ENCODE results near the gene SLC25A19.

DNA sequence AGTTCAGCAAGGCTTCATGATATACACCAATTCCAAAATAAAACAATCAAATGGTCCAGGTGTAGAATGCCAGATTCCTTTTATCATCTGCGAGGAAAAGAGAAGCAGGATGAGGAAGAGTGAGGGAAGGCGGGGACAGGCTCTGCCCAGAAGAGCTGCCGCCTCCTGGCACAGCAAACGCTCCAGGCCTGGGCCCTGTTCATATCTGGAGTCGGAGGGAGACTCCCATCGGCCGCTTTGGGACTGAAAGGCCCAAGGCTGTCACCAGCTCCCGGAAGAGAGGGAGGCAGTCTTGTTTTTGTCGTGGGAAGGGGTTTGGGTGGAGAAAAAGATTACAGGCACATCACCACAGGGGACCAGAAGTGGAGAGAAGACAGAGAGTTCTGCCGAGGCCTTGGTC, 29.0 kb upstream of the SLC25A19 start:
- TF ChIP-seq, protein P1, sequence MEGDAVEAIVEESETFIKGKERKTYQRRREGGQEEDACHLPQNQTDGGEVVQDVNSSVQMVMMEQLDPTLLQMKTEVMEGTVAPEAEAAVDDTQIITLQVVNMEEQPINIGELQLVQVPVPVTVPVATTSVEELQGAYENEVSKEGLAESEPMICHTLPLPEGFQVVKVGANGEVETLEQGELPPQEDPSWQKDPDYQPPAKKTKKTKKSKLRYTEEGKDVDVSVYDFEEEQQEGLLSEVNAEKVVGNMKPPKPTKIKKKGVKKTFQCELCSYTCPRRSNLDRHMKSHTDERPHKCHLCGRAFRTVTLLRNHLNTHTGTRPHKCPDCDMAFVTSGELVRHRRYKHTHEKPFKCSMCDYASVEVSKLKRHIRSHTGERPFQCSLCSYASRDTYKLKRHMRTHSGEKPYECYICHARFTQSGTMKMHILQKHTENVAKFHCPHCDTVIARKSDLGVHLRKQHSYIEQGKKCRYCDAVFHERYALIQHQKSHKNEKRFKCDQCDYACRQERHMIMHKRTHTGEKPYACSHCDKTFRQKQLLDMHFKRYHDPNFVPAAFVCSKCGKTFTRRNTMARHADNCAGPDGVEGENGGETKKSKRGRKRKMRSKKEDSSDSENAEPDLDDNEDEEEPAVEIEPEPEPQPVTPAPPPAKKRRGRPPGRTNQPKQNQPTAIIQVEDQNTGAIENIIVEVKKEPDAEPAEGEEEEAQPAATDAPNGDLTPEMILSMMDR (IDR thresholded peaks at IDR 0.05), result no peak
- no peak for TF ChIP-seq POLR2A (IDR thresholded peaks at IDR 0.05)
